K562 (cell line): ENCODE data around the gene TCF25. TPM values are rescaled to one million over a fixed set of nuclear protein-coding genes. Genes with fewer than 3 reads are reported as not detected.

Source experiments
- CCAR2 ChIP-seq: fragments of 200-400 bp; formaldehyde crosslinking; IDR thresholded peaks from 2 replicates; pipeline ENCODE4 v1.6.1; 2017; ENCODE audit warnings: mild to moderate bottlenecking, low read depth, low read length
- DMBX1 ChIP-seq: fragments of 250-450 bp; sonication (Bioruptor Pico); IDR thresholded peaks from 2 replicates; pipeline ENCODE4 v1.8.0; 2022; ENCODE audit warnings: inconsistent platforms, mild to moderate bottlenecking, moderate library complexity, borderline replicate concordance
- HMGN3 ChIP-seq: IDR thresholded peaks from 2 replicates; pipeline ENCODE4 v1.6.1; 2011; ENCODE audit warnings: borderline replicate concordance, low read depth, mild to moderate bottlenecking, mixed read lengths, low read length; ENCODE audit not compliant: insufficient read length; ENCODE audit errors: extremely low read depth
- HNRNPH1 ChIP-seq: fragments of 200-400 bp; formaldehyde crosslinking; optimal IDR thresholded peaks from 2 replicates; pipeline ENCODE3; 2017; ENCODE audit warnings: low read depth, mild to moderate bottlenecking, low read length, moderate library complexity
- ILK ChIP-seq: fragments of 450-650 bp; IDR thresholded peaks from 2 replicates; pipeline ENCODE4 v1.6.1; 2016; ENCODE audit warnings: missing genetic modification characterization, low read depth, mild to moderate bottlenecking, missing compliant biosample characterization, moderate library complexity, borderline replicate concordance
- MTA3 ChIP-seq: fragments of 450-650 bp; formaldehyde crosslinking; IDR thresholded peaks from 2 replicates; pipeline ENCODE4 v1.6.1; 2017; ENCODE audit warnings: mild to moderate bottlenecking, borderline replicate concordance
- POLR2G ChIP-seq: fragments of 200-400 bp; formaldehyde crosslinking; IDR thresholded peaks from 2 replicates; pipeline ENCODE4 v1.6.1; 2017; ENCODE audit warnings: low read depth, mild to moderate bottlenecking, antibody characterized with exemption, low read length, moderate library complexity
- WHSC1 ChIP-seq: IDR thresholded peaks from one replicate; pipeline ENCODE4 v1.6.1; 2012; ENCODE audit warnings: low read length, control low read depth, inconsistent platforms
- XRCC4 ChIP-seq: IDR thresholded peaks from one replicate; pipeline ENCODE4 v1.6.1; 2011; ENCODE audit not compliant: insufficient read depth, insufficient read length; ENCODE audit errors: extremely low read depth
- ZNF408 ChIP-seq: fragments of 250-450 bp; sonication (Bioruptor Pico); IDR thresholded peaks from 2 replicates; pipeline ENCODE4 v1.4.0; 2020; ENCODE audit warnings: low read depth, mild to moderate bottlenecking, moderate library complexity
- polyA plus RNA-seq, 8 experiments: library from polyadenylated mRNA; depleted of rRNA in 4 of 8; stranded (reverse) in 5 of 8; unstranded in 3 of 8; fragments of >200 nt; fragmentation: Nextera tagmentation in 2 of 8; fragmentation: Illumina TruSeq in 1 of 8; extraction: Ambion mirVana in 2 of 8; extraction: Trizol in 1 of 8; gene quantifications; 2 replicates each; pipeline versions ENCODE4 v1.2.1 to v1.2.3, GENCODE V29; 2011 to 2014; ENCODE audit warnings: inconsistent platforms in 1 of 8, missing spikeins in 1 of 8
- total RNA-seq, 7 experiments: library from RNA; depleted of rRNA in 6 of 7; stranded (reverse); fragments of >200 nt in 6 of 7; fragmentation: Illumina TruSeq in 2 of 7; extraction: Trizol in 2 of 7; gene quantifications; 2 replicates each; pipeline versions ENCODE4 v1.2.1 to v1.2.3, GENCODE V29; 2011 to 2021; ENCODE audit warnings: low replicate concordance in 1 of 7
- TF ChIP-seq, protein P1 (sequence below), 2 experiments: fragments of 450-650 bp in 1 of 2; sonication (generic) in 1 of 2; formaldehyde crosslinking in 1 of 2; IDR thresholded peaks; 2 replicates each; pipeline versions ENCODE4 v1.7.1 to v1.9.0; 2016 to 2022; ENCODE audit warnings: inconsistent platforms in 1 of 2, mild to moderate bottlenecking in 1 of 2, missing genetic modification reagents in 1 of 2

TCF25 gene
- total and polyA plus RNA-seq, 9 of the 15 experiments (the other 6 are each of a cell fraction or from before 2014, with no cell fraction given) = 9.0 to 154 (median 83.8) TPM

DNA sequence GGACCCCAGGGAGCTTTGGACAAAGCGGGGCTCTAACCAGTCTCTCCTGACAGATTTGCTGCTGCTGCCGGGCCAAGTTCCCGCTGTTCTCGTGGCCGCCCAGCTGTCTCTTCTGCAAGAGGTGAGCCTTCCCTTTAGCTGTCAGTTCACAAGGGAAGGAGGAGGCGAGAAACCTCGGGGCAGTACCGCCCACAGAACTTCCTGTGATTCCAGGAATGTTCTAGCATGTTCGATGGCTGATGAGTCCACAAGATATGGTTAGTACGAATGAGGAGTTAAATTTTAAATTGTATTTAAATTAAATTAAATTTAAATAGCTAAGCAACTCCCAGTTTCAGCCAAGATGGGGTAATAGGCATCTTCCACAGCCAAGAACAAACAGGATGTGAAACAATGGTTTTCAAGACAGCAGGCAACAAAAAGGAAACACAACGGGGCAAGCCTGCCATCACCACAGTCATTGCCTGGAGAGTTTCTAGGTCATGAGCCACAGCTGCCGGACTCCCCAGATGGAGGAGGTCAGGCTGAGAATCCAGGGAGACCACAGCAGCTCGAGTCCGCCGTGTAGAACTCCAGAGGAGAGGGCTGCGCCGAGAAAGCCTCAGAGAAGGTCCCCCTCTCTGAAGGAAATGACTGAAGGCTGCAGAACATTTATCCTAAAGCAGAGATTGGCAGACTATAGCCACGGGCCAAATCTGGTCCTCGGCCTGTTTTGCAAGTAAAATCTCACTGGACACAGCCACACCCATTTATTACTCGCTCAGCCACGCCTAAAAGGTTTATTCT, 9.5 kb upstream of the TCF25 start (continued):
- TF ChIP-seq WHSC1 = no peak
- no peak for TF ChIP-seq XRCC4
- TF ChIP-seq ZNF408 = no peak
- no peak for TF ChIP-seq MTA3
- no peak for TF ChIP-seq POLR2G
- TF ChIP-seq, protein P1, sequence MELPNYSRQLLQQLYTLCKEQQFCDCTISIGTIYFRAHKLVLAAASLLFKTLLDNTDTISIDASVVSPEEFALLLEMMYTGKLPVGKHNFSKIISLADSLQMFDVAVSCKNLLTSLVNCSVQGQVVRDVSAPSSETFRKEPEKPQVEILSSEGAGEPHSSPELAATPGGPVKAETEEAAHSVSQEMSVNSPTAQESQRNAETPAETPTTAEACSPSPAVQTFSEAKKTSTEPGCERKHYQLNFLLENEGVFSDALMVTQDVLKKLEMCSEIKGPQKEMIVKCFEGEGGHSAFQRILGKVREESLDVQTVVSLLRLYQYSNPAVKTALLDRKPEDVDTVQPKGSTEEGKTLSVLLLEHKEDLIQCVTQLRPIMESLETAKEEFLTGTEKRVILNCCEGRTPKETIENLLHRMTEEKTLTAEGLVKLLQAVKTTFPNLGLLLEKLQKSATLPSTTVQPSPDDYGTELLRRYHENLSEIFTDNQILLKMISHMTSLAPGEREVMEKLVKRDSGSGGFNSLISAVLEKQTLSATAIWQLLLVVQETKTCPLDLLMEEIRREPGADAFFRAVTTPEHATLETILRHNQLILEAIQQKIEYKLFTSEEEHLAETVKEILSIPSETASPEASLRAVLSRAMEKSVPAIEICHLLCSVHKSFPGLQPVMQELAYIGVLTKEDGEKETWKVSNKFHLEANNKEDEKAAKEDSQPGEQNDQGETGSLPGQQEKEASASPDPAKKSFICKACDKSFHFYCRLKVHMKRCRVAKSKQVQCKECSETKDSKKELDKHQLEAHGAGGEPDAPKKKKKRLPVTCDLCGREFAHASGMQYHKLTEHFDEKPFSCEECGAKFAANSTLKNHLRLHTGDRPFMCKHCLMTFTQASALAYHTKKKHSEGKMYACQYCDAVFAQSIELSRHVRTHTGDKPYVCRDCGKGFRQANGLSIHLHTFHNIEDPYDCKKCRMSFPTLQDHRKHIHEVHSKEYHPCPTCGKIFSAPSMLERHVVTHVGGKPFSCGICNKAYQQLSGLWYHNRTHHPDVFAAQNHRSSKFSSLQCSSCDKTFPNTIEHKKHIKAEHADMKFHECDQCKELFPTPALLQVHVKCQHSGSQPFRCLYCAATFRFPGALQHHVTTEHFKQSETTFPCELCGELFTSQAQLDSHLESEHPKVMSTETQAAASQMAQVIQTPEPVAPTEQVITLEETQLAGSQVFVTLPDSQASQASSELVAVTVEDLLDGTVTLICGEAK (IDR thresholded peaks at IDR 0.05) = no peak
- TF ChIP-seq, protein P1 (CRISPR knock-in tag; IDR thresholded peaks at IDR 0.05) = no peak
- no peak for TF ChIP-seq CCAR2
- TF ChIP-seq HMGN3 = no peak
- TF ChIP-seq ILK (tag) = no peak
- TF ChIP-seq DMBX1 (CRISPR knock-in tag) = no peak
- TF ChIP-seq HNRNPH1 = no peak
- TF ChIP-seq, all 486 proteins: peak for 0
